ENCODE results near the gene FAM81A. TPM values are rescaled to one million over a fixed set of nuclear protein-coding genes. Genes with fewer than 3 reads are reported as not detected.

FAM81A gene
- total RNA-seq, 1 experiment from 2014 or later = 2.0 TPM

- no peak for TF ChIP-seq ZNF532 (CRISPR knock-in tag; IDR thresholded peaks at IDR 0.05; ENCODE audit: borderline replicate concordance)
These were observed 120.9 kb downstream of the FAM81A start (continued) for GRCh38 chr15:59558851-59559250.

GRCh38 chr15:59561547-59561946, 123.6 kb downstream of the FAM81A start:
- TF ChIP-seq GTF2I (CRISPR knock-in tag; conservative IDR thresholded peaks at IDR 0.05) (no peak), HMGA2 (CRISPR knock-in tag; IDR thresholded peaks at IDR 0.05) (no peak), ZNF219 (CRISPR knock-in tag; IDR thresholded peaks at IDR 0.05; ENCODE audit: borderline replicate concordance) (no peak), PRDM15 (CRISPR knock-in tag; IDR thresholded peaks at IDR 0.05) (no peak), HMGXB4 (CRISPR knock-in tag; IDR thresholded peaks at IDR 0.05) (no peak), MAX (CRISPR knock-in tag; IDR thresholded peaks at IDR 0.05) (no peak), ZNF423 (CRISPR knock-in tag; IDR thresholded peaks at IDR 0.05) (no peak), ZNF232 (CRISPR knock-in tag; IDR thresholded peaks at IDR 0.05) (no peak), RORB (CRISPR knock-in tag; IDR thresholded peaks at IDR 0.05) (no peak), MXD4 (CRISPR knock-in tag; IDR thresholded peaks at IDR 0.05; ENCODE audit: borderline replicate concordance) (no peak)
- Mint-ChIP-seq H3K9me3 (no peaks in the 10 kb centered on the region), H3K27me3 (ENCODE audit: low read depth) (peaks cover 8% of the 10 kb centered on the region), H3K27ac (no peak overlapping the region), H3K4me3 (no peak overlapping the region), H3K4me1 (peaks cover 9% of the 10 kb centered on the region), H3K36me3 (no peaks in the 10 kb centered on the region)
- ATAC-seq (no peak), DNase-seq (ENCODE audit: low spot score) (no peak)
- ChIA-PET CTCF (interaction anchor here (1.4 kb wide), 1 partner anchor 32 kb away, joined by 3 read pairs; no protein-coding TSS in a partner anchor), POLR2A (no interaction called here)

GRCh38 chr15:59562448-59563186, 124.6 kb downstream of the FAM81A start:
- CTCF ChIA-PET = no interaction called here
- no peak for DNase-seq (ENCODE audit: low spot score)
- POLR2A ChIA-PET = no interaction called here
- H3K36me3 Mint-ChIP-seq = no peaks in the 10 kb centered on the region
- no peak for ATAC-seq
- no peaks in the 10 kb centered on the region for H3K9me3 Mint-ChIP-seq
- H3K4me1 Mint-ChIP-seq = peaks cover 9% of the 10 kb centered on the region
- peaks cover 2% of the 10 kb centered on the region; the same call in 1 of the 2 replicates for H3K27me3 Mint-ChIP-seq (ENCODE audit: low read depth)
- H3K4me3 Mint-ChIP-seq = no peak overlapping the region
- no peak overlapping the region for H3K27ac Mint-ChIP-seq
- TF ChIP-seq E2F5 (CRISPR knock-in tag; IDR thresholded peaks at IDR 0.05) (no peak), ZNF281 (CRISPR knock-in tag; IDR thresholded peaks at IDR 0.05) (no peak), IRF2 (CRISPR knock-in tag; IDR thresholded peaks at IDR 0.05; ENCODE audit: borderline replicate concordance, low read depth) (no peak), FOXP1 (CRISPR knock-in tag; IDR thresholded peaks at IDR 0.05; ENCODE audit: borderline replicate concordance) (no peak)

Measured in WTC11 (cell line).